OCI-LY7 (cell line): ENCODE measurements around the gene USP30. TPM values are rescaled to one million over a fixed set of nuclear protein-coding genes. Genes with fewer than 3 reads are reported as not detected.

Source experiments
- BruUV-seq: library from RNA; stranded (reverse); fragments of 400-500 nt; replicated peaks from 2 replicates; lab custom pipeline; 2021; lab: Mats Ljungman, UMichigan
- CTCF ChIA-PET: fragments of 300-600 bp; sonication (Branson Sonifier 250); formaldehyde crosslinking; loops from one replicate; lab custom pipeline; 2022; ENCODE audit warnings: antibody characterized with exemption; ENCODE audit not compliant: unreplicated experiment; lab: Charles Lee
- POLR2A ChIA-PET: fragments of 300-600 bp; sonication (Branson Sonifier 250); formaldehyde crosslinking; loops from one replicate; lab custom pipeline; 2022; ENCODE audit warnings: antibody characterized with exemption; lab: Charles Lee
- DNase-seq: peaks from one replicate; pipeline ENCODE4 v3.0.0-alpha.2; 2015; ENCODE audit warnings: low spot score
- H2AFZ ChIP-seq: fragments of 200-600 bp; sonication (generic), shearing (Covaris generic); 2 replicates; pipeline ENCODE4 v1.6.1; 2014; ENCODE audit warnings: mild to moderate bottlenecking, antibody characterized with exemption, low read length, moderate library complexity
- H3K27ac ChIP-seq: fragments of 200-600 bp; sonication (generic); 2 replicates; pipeline ENCODE4 v1.5.1; 2014; ENCODE audit warnings: mixed run types, low read depth, mild to moderate bottlenecking, moderate library complexity, low read length, inconsistent platforms; ENCODE audit not compliant: poor library complexity, severe bottlenecking
- H3K36me3 ChIP-seq: fragments of 200-600 bp; sonication (generic); 2 replicates; pipeline ENCODE4 v1.6.1; 2014; ENCODE audit warnings: mild to moderate bottlenecking, antibody characterized with exemption, low read length, moderate library complexity, mixed read lengths; ENCODE audit not compliant: insufficient read depth
- H3K4me1 ChIP-seq: fragments of 200-600 bp; sonication (generic); 2 replicates; pipeline ENCODE4 v1.5.1; 2014; ENCODE audit warnings: mild to moderate bottlenecking, low read length; ENCODE audit not compliant: insufficient read depth, poor library complexity, severe bottlenecking
- H3K4me2 ChIP-seq: fragments of 200-600 bp; sonication (generic); 2 replicates; pipeline ENCODE4 v1.6.1; 2014; ENCODE audit warnings: mild to moderate bottlenecking, low read length
- H3K4me3 ChIP-seq: fragments of 200-600 bp; sonication (generic); 2 replicates; pipeline ENCODE4 v1.5.1; 2014; ENCODE audit warnings: mild to moderate bottlenecking, low read depth, low read length; ENCODE audit not compliant: poor library complexity, severe bottlenecking
- H3K79me2 ChIP-seq: fragments of 200-600 bp; sonication (generic); 2 replicates; pipeline ENCODE4 v1.6.1; 2016; ENCODE audit warnings: low read depth, mild to moderate bottlenecking, low read length, moderate library complexity, mixed read lengths; ENCODE audit not compliant: insufficient read depth
- H3K9me2 ChIP-seq: fragments of 200-600 bp; sonication (generic); 2 replicates; pipeline ENCODE4 v1.6.1; 2016; ENCODE audit warnings: mild to moderate bottlenecking, low read length, mixed read lengths; ENCODE audit not compliant: insufficient read depth
- H3K9me3 ChIP-seq: fragments of 200-600 bp; sonication (generic); 2 replicates; pipeline ENCODE4 v1.6.1; 2014; ENCODE audit warnings: mild to moderate bottlenecking, mixed run types, low read length, mixed read lengths
- H4K20me1 ChIP-seq: fragments of 200-600 bp; sonication (generic); 2 replicates; pipeline ENCODE4 v1.6.1; 2014; ENCODE audit warnings: mild to moderate bottlenecking, antibody characterized with exemption, low read length, moderate library complexity, mixed read lengths; ENCODE audit not compliant: insufficient read depth
- EZH2phosphoT487 ChIP-seq: fragments of 200-600 bp; sonication (generic); IDR thresholded peaks from 2 replicates; pipeline ENCODE4 v1.6.1; 2018; ENCODE audit warnings: low read depth, borderline replicate concordance, mild to moderate bottlenecking, mixed run types, antibody characterized with exemption, low read length, moderate library complexity, mixed read lengths
- intact Hi-C: fragments of 100-400 bp; cut with micrococcal nuclease; formaldehyde crosslinking; loops from one replicate; pipeline ENCODE4 v1.10.0; 2022; ENCODE audit not compliant: unreplicated experiment
- total RNA-seq, 2 experiments: library from RNA; depleted of rRNA in 1 of 2; stranded (reverse); fragments of >200 nt in 1 of 2; shearing (Covaris generic) in 1 of 2; gene quantifications; 2 replicates each; pipeline ENCODE4 v1.2.3, GENCODE V29; 2014 to 2022
- TF ChIP-seq, protein P1 (sequence below): fragments of 200-600 bp; sonication (generic); conservative IDR thresholded peaks from 2 replicates; pipeline ENCODE4 v1.5.1; 2014; ENCODE audit warnings: mild to moderate bottlenecking, antibody characterized with exemption, low read length, moderate library complexity, mixed read lengths

USP30 gene
- total RNA-seq, 2 experiments from 2014 or later, result 15.7 to 36.2 TPM

DNA sequence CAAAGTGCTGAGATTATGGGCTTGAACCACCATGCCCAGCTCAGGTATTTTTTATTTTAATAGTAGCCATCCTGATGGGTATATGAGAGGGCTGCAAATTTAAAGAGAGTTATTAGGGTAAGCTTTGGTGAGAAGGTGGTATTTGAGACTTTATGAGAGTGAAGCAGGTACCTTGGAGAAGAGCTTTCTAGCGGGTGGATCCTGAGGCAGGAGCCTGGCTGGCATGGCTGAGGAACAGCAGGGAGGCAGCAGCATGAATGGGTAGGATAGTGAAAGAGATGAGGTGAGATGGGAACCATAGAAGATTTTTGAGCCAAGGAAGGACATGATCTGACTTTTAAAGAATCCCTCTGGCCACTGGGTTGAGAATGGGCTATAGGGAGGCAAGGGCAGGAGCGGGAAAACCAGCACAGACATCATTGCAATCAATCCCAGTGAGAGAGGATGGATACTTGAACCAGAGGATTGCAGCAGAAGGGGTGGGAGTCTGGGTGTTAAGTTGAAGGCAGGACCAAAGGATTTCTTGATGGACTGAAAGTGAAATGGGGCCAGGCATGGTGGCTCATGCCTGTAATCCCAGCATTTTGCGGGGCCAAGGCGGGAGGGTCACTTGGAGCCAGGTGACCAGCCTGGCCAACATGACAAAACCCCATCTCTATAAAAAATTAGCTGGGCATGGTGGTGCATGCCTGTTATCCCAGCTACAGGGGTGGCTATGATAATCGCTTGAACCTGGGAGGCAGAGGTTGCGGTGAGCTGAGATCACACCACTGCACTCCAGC, 37.2 kb upstream of the USP30 start:
- H3K9me3 ChIP-seq, result no peaks in the 10 kb centered on the region
- TF ChIP-seq EZH2phosphoT487, result no peak
- TF ChIP-seq, protein P1, sequence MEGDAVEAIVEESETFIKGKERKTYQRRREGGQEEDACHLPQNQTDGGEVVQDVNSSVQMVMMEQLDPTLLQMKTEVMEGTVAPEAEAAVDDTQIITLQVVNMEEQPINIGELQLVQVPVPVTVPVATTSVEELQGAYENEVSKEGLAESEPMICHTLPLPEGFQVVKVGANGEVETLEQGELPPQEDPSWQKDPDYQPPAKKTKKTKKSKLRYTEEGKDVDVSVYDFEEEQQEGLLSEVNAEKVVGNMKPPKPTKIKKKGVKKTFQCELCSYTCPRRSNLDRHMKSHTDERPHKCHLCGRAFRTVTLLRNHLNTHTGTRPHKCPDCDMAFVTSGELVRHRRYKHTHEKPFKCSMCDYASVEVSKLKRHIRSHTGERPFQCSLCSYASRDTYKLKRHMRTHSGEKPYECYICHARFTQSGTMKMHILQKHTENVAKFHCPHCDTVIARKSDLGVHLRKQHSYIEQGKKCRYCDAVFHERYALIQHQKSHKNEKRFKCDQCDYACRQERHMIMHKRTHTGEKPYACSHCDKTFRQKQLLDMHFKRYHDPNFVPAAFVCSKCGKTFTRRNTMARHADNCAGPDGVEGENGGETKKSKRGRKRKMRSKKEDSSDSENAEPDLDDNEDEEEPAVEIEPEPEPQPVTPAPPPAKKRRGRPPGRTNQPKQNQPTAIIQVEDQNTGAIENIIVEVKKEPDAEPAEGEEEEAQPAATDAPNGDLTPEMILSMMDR, result no peak
- CTCF ChIA-PET, result no interaction called here
- H3K79me2 ChIP-seq, result no peaks in the 10 kb centered on the region
- POLR2A ChIA-PET, result interaction anchor here (0.9 kb wide), 1 partner anchor 9 kb away, joined by 4 read pairs; no protein-coding TSS in a partner anchor
- no peak overlapping the region for H2AFZ ChIP-seq
- H3K4me2 ChIP-seq, result no peak overlapping the region
- H3K4me3 ChIP-seq, result no peak overlapping the region
- no peaks in the 10 kb centered on the region for H4K20me1 ChIP-seq
- DNase-seq, result no peak
- BruUV-seq, result no TSS peak
- H3K4me1 ChIP-seq, result peaks cover 12% of the 10 kb centered on the region
- intact Hi-C loops, result no loop called here
- no peaks in the 10 kb centered on the region for H3K36me3 ChIP-seq
- no peak overlapping the region for H3K27ac ChIP-seq
- H3K9me2 ChIP-seq, result no peaks in the 10 kb centered on the region

DNA sequence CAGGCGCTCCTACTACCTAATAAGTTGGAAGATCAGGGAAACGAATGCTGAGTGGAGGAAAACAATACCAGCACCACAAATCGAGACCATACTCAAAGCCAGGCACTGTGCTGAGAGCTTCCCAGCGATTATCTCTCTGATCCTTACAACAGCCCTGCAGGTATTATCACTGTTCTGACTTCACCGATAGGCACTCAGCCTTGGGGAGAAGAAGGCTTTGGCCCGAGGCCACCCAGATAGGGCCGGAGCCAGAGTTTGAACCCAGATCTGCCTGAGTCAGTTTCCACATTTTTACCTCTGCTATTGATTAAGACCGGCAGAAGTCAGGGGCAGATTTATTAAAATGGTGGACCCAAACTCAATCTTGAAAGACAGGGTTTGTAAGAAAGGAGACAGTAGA, 36.4 kb upstream of the USP30 start:
- H3K9me2 ChIP-seq, result no peaks in the 10 kb centered on the region
- H3K36me3 ChIP-seq, result no peaks in the 10 kb centered on the region
- DNase-seq, result no peak
- H3K4me3 ChIP-seq, result no peak overlapping the region
- no peaks in the 10 kb centered on the region for H3K9me3 ChIP-seq
- ChIA-PET POLR2A (no interaction called here), CTCF (no interaction called here)
- no TSS peak for BruUV-seq
- no peak overlapping the region for H2AFZ ChIP-seq
- TF ChIP-seq, protein P1, result no peak
- no peak for TF ChIP-seq EZH2phosphoT487
- intact Hi-C loops, result no loop called here
- H3K4me2 ChIP-seq, result no peak overlapping the region
- H3K4me1 ChIP-seq, result peaks cover 8% of the 10 kb centered on the region
- no peak overlapping the region for H3K27ac ChIP-seq
- H4K20me1 ChIP-seq, result no peaks in the 10 kb centered on the region
- no peaks in the 10 kb centered on the region for H3K79me2 ChIP-seq

DNA sequence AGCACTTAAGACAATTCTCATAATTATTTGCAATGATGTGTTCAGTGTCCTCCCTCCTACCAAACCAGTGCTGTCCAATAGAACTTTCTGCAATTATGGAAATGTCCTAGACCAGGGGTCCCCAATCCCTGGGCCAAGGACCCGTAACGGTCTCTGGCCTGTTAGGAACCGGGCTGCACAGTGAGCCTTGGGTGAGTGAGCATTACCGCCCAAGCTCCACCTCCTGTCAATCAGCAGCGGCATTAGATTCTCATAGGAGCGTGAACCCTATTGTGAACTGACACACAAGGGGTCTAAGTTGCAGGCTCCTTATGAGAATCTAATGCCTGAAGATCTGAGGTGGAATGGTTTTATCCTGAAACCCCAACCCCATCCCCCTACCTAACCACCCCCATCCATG, 35.4 kb upstream of the USP30 start:
- no TSS peak for BruUV-seq
- Histone ChIP-seq H3K27ac (no peak overlapping the region), H2AFZ (no peak overlapping the region), H4K20me1 (no peaks in the 10 kb centered on the region), H3K4me2 (no peak overlapping the region), H3K9me2 (no peaks in the 10 kb centered on the region), H3K36me3 (no peaks in the 10 kb centered on the region), H3K9me3 (no peaks in the 10 kb centered on the region), H3K4me3 (no peak overlapping the region), H3K79me2 (no peaks in the 10 kb centered on the region), H3K4me1 (no peaks in the 10 kb centered on the region)
- ChIA-PET CTCF (no interaction called here), POLR2A (no interaction called here)
- TF ChIP-seq, protein P1, result no peak
- TF ChIP-seq EZH2phosphoT487, result no peak
- DNase-seq, result no peak
- intact Hi-C loops, result no loop called here
